Fibroblast of lung (primary cell): Measurements from ENCODE around the gene IRF2. TPM values are rescaled to one million over a fixed set of nuclear protein-coding genes. Genes with fewer than 3 reads are reported as not detected.

Source experiments
- DNase-seq, 2 donors: peaks; one replicate each; pipeline versions ENCODE4 v3.0.0 to v3.0.0-alpha.2; 2010; ENCODE audit warnings: low read depth in 2 of 2
- H2AFZ ChIP-seq: 2 replicates; pipeline ENCODE4 v1.5.1; 2012; ENCODE audit warnings: low read length, control low read depth, inconsistent platforms
- H3K27ac ChIP-seq: 2 replicates; pipeline ENCODE4 v1.5.1; 2011; ENCODE audit warnings: low read length, control low read depth; ENCODE audit not compliant: insufficient read depth
- H3K27me3 ChIP-seq: 2 replicates; pipeline ENCODE4 v1.5.1; 2011; ENCODE audit warnings: mild to moderate bottlenecking, low read length; ENCODE audit not compliant: control insufficient read depth, insufficient read depth
- H3K36me3 ChIP-seq: 2 replicates; pipeline ENCODE4 v1.5.1; 2011; ENCODE audit warnings: low read length; ENCODE audit not compliant: control insufficient read depth, insufficient read depth
- H3K4me1 ChIP-seq: 2 replicates; pipeline ENCODE4 v1.5.1; 2011; ENCODE audit warnings: low read length; ENCODE audit not compliant: control insufficient read depth, insufficient read depth; ENCODE audit errors: extremely low read depth
- H3K4me2 ChIP-seq: 2 replicates; pipeline ENCODE4 v1.5.1; 2011; ENCODE audit warnings: low read length, control low read depth; ENCODE audit not compliant: insufficient read depth; ENCODE audit errors: extremely low read depth
- H3K4me3 ChIP-seq, 4 experiments: fragments of 200-600 bp in 1 of 4; sonication (generic) in 1 of 4; replicated peaks in 1 of 4; 2 replicates each; pipeline ENCODE4 v1.5.1; 2011 to 2016; ENCODE audit warnings: low read length in 4 of 4, low read depth in 3 of 4, mild to moderate bottlenecking in 3 of 4, control low read depth in 2 of 4, inconsistent platforms in 1 of 4, mixed read lengths in 1 of 4; ENCODE audit not compliant: insufficient read depth in 1 of 4; ENCODE audit errors: control extremely low read depth in 1 of 4
- H3K79me2 ChIP-seq: 2 replicates; pipeline ENCODE4 v1.5.1; 2012; ENCODE audit warnings: mild to moderate bottlenecking, low read length, inconsistent platforms; ENCODE audit not compliant: control insufficient read depth, insufficient read depth
- H3K9ac ChIP-seq: 2 replicates; pipeline ENCODE4 v1.5.1; 2011; ENCODE audit warnings: mild to moderate bottlenecking, low read length, control low read depth; ENCODE audit not compliant: insufficient read depth
- H3K9me3 ChIP-seq: 2 replicates; pipeline ENCODE4 v1.5.1; 2012; ENCODE audit warnings: low read depth, low read length; ENCODE audit not compliant: control insufficient read depth, insufficient read depth
- H4K20me1 ChIP-seq: 2 replicates; pipeline ENCODE4 v1.5.1; 2011; ENCODE audit warnings: low read length; ENCODE audit not compliant: control insufficient read depth, insufficient read depth; ENCODE audit errors: extremely low read depth
- CTCF ChIP-seq, 2 donors: IDR thresholded peaks in 1 of 2; conservative IDR thresholded peaks in 1 of 2; 1 replicate in 1 of 2; 2 replicates in 1 of 2; pipeline ENCODE4 v1.5.1; 2011 to 2012; ENCODE audit warnings: low read length in 2 of 2, control low read depth in 1 of 2, inconsistent platforms in 1 of 2, low read depth in 1 of 2, mild to moderate bottlenecking in 1 of 2
- EZH2 ChIP-seq: IDR thresholded peaks from 2 replicates; pipeline ENCODE4 v1.5.1; 2012; ENCODE audit warnings: low read length, control low read depth, mild to moderate bottlenecking; ENCODE audit errors: missing control alignments
- polyA plus RNA-seq, 2 donors: library from polyadenylated mRNA; depleted of rRNA in 1 of 2; stranded (reverse) in 1 of 2; unstranded in 1 of 2; fragments of >200 nt; gene quantifications; 2 replicates each; pipeline ENCODE4 v1.2.1, GENCODE V29; 2011 to 2012; ENCODE audit warnings: missing spikeins in 1 of 2
- total RNA-seq: library from RNA; depleted of rRNA; stranded (reverse); fragments of >200 nt; gene quantifications from 2 replicates; pipeline ENCODE4 v1.2.1, GENCODE V29; 2014

Gene IRF2
- total and polyA plus RNA-seq, 2 donors (not counting 1 experiment from before 2014, with no cell fraction given), result 30.9 to 42.3 TPM

DNA sequence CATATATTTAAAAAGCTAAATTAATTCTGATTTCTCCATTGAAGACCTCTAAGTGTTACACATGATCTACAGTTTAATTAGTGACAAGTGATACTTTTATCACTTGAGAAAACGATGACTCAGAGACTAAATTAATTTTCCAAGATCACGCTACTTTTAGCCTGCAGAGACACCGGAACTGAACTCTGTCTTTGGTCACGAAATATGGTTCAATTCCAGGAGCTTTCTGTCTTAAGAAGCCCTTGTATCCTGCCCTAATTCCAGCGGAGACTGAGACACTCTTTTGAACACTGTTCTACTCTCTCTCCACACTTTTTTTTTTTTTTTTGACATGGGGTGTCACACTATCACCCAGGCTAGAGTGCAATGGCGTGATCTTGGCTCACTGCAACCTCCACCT lies 63.6 kb downstream of the IRF2 start:
- Histone ChIP-seq H3K4me2 (no peak overlapping the region), H2AFZ (no peak overlapping the region), H3K79me2 (no peaks in the 10 kb centered on the region), H3K9me3 (no peaks in the 10 kb centered on the region), H3K36me3 (peaks cover 11% of the 10 kb centered on the region), H3K27ac (no peak overlapping the region), H3K9ac (no peak overlapping the region), H3K27me3 (no peaks in the 10 kb centered on the region), H3K4me1 (peaks cover 6% of the 10 kb centered on the region), H3K4me3 (no peak overlapping the region), H4K20me1 (no peaks in the 10 kb centered on the region)
- no peak for TF ChIP-seq CTCF (conservative IDR thresholded peaks at IDR 0.05 in 1 of 2, IDR thresholded peaks at IDR 0.05 in 1 of 2; ENCODE audit: low read depth in 1 of 2, low read length in 2 of 2)
- no peak for TF ChIP-seq EZH2
- DNase-seq, result no peak

DNA sequence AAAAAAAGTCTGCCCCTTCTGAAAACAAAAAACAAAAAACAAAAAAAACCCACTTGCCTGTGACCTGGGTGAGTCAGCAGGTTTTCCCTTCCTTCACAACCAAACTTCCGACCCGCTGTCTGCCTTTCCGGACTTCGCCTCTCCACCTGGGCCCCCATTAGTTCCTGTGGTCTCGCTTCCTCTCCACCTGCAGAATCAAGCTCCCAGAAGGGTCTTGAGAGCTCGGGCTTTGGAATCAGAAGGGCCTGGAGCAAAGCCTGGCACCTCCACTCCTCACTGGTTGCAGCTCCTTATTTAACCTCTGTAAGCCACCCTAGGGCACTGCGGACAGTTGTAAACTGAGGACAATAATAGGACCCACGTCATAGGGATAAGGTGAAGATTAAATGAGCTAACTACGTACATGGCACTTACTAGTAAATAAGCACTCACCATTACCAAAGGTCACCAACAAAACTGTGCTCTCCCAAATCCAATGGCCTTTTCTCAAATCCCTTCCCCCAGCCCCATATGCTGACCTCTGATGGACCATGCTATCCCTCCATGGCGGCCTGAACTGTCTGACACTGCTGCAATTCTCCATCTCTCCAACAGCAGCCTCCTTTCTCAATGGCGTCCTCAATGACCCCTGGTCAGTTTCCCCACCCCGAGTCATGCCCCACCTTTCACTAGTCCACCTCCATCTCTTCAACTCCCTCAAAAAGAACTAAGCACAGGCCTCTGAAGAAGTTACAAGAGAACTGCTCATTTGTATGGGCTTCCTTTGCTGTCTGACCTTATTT lies 64.2 kb downstream of the IRF2 start:
- no peak overlapping the region for H3K4me2 ChIP-seq
- H3K27me3 ChIP-seq, result no peaks in the 10 kb centered on the region
- H3K79me2 ChIP-seq, result no peaks in the 10 kb centered on the region
- no peaks in the 10 kb centered on the region for H3K9me3 ChIP-seq
- H4K20me1 ChIP-seq, result no peaks in the 10 kb centered on the region
- H3K27ac ChIP-seq, result no peak overlapping the region
- no peak overlapping the region for H2AFZ ChIP-seq
- H3K9ac ChIP-seq, result no peak overlapping the region
- peaks cover 12% of the 10 kb centered on the region for H3K36me3 ChIP-seq
- no peak for DNase-seq
- no peak overlapping the region for H3K4me3 ChIP-seq
- TF ChIP-seq EZH2 (no peak), CTCF (conservative IDR thresholded peaks at IDR 0.05 in 1 of 2, IDR thresholded peaks at IDR 0.05 in 1 of 2; ENCODE audit: low read depth in 1 of 2, low read length in 2 of 2) (no peak)
- peaks cover 6% of the 10 kb centered on the region for H3K4me1 ChIP-seq

GRCh38 chr4:184409502-184409901 lies 64.8 kb downstream of the IRF2 start:
- Histone ChIP-seq H3K36me3 (peaks cover 15% of the 10 kb centered on the region), H4K20me1 (no peaks in the 10 kb centered on the region), H3K4me1 (peaks cover 6% of the 10 kb centered on the region), H3K4me2 (no peak overlapping the region), H3K4me3 (no peak overlapping the region), H3K27ac (no peak overlapping the region), H3K9ac (no peak overlapping the region), H3K79me2 (no peaks in the 10 kb centered on the region), H3K9me3 (no peaks in the 10 kb centered on the region), H3K27me3 (no peaks in the 10 kb centered on the region), H2AFZ (no peak overlapping the region)
- DNase-seq, result no peak
- no peak for TF ChIP-seq EZH2
- TF ChIP-seq CTCF (conservative IDR thresholded peaks at IDR 0.05 in 1 of 2, IDR thresholded peaks at IDR 0.05 in 1 of 2; ENCODE audit: low read depth in 1 of 2, low read length in 2 of 2), result no peak
